Measurements from ENCODE around the gene NEK4. TPM values are rescaled to one million over a fixed set of nuclear protein-coding genes. Genes with fewer than 3 reads are reported as not detected.
"Not testable (repeated sequence)": the region's sequence is repeated elsewhere in the genome, so short reads cannot be mapped to it uniquely, and the experiment has no call there.

NEK4 gene
- total and polyA plus RNA-seq, 8 donors = 23.6 to 35.0 (median 28.5) TPM

DNA sequence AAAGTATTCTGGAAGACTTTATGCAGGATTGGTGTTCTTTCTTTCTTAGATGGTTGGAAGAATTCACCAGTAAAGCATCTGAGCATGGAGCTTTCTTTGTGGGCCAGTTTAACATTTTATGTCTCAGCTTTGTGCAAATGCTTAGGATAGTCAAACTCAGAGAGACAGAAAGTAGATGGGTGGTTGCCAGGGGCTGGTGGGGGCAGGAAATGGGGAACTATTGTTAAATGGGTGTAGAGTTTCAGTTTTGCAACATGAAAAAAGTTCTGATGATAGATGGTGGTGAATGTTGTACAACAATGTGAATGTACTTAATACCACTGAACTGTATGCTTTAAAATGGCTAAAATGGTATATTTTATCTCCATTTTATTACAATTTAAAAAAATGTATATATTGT is 40.1 kb downstream of the NEK4 start:
- DNase-seq (no peak), ATAC-seq (no peak)
- intact Hi-C loops (cut with DNase I) = no loop called here
- Histone ChIP-seq H3K27ac (no peak overlapping the region), H3K4me3 (no peak overlapping the region), H3K27me3 (no peaks in the 10 kb centered on the region), H3K4me1 (no peaks in the 10 kb centered on the region), H3K9me3 (peaks cover 0 to 16% of the 10 kb centered on the region in 2 donors), H3K36me3 (peaks cover 0 to 69% of the 10 kb centered on the region in 2 donors)
- TF ChIP-seq, protein P1, sequence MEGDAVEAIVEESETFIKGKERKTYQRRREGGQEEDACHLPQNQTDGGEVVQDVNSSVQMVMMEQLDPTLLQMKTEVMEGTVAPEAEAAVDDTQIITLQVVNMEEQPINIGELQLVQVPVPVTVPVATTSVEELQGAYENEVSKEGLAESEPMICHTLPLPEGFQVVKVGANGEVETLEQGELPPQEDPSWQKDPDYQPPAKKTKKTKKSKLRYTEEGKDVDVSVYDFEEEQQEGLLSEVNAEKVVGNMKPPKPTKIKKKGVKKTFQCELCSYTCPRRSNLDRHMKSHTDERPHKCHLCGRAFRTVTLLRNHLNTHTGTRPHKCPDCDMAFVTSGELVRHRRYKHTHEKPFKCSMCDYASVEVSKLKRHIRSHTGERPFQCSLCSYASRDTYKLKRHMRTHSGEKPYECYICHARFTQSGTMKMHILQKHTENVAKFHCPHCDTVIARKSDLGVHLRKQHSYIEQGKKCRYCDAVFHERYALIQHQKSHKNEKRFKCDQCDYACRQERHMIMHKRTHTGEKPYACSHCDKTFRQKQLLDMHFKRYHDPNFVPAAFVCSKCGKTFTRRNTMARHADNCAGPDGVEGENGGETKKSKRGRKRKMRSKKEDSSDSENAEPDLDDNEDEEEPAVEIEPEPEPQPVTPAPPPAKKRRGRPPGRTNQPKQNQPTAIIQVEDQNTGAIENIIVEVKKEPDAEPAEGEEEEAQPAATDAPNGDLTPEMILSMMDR (IDR thresholded peaks at IDR 0.05) = no peak

DNA sequence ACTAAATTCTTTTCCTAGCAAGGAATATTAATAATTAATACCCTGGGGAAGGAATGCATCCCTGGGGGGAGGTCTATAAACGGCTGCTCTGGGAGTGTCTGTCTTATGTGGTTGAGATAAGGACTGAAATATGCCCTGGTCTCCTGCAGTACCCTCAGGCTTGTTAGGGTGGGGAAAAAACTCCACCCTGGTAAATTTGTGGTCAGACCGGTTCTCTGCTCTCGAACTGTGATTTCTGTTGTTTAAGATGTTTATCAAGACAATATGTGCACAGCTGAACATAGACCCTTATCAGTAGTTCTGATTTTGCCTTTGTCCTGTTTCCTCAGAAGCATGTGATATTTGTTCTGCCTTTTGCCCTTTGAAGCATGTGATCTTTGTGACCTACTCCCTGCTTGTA is 42.0 kb downstream of the NEK4 start:
- H3K27ac ChIP-seq; DNase-seq; intact Hi-C loops (cut with DNase I); H3K4me1 ChIP-seq; H3K4me3 ChIP-seq; H3K27me3 ChIP-seq; ATAC-seq: not testable (repeated sequence)
- H3K9me3 ChIP-seq = peaks cover 0 to 16% of the 10 kb centered on the region in 2 donors
- peaks cover 0 to 50% of the 10 kb centered on the region in 2 donors for H3K36me3 ChIP-seq

DNA sequence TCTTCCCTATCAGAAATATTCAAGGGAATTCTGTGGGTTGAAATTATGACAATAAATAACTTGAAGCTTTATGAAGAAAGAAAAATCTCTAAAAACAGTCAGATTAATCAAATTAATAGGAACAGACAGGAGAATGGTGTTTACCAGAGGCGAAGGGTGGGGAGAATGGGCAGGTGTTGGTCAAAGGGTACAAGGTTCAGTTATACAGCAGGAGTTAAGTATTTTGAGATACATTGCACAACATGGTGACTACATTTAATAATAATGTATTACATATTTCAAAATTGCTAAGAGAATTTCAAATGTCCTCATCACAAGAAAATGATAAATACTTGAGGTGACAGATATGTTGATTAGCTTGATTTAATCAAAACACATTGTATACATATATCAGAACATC is 46.2 kb downstream of the NEK4 start:
- ATAC-seq (no peak), DNase-seq (no peak)
- Histone ChIP-seq H3K36me3 (peaks cover 0 to 20% of the 10 kb centered on the region in 2 donors), H3K4me1 (peaks cover 0 to 29% of the 10 kb centered on the region in 2 donors), H3K9me3 (peaks cover 0 to 16% of the 10 kb centered on the region in 2 donors), H3K4me3 (no peak overlapping the region), H3K27me3 (no peaks in the 10 kb centered on the region), H3K27ac (no peak overlapping the region)
- TF ChIP-seq, protein P1 (IDR thresholded peaks at IDR 0.05) = no peak
- intact Hi-C loops (cut with DNase I) = no loop called here

DNA sequence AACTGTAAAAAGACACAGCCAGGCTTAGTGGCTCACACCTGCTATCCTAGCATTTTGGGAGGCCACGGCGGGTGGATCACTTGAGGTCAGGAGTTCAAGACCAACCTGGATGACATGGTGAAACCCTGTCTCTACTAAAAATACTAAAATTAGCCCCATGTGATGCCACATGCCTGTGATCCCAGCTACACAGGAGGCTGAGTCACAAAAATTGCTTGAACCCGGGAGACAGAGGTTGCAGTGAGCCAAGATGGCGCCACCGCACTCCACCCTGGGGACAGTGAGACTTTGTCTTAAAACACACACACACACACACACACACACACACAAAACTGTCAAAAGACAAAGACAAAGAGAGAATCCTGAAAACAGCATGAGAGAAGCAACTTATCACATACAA is 46.8 kb downstream of the NEK4 start:
- Histone ChIP-seq H3K4me1 (peaks cover 0 to 29% of the 10 kb centered on the region in 2 donors), H3K9me3 (peaks cover 0 to 10% of the 10 kb centered on the region in 2 donors), H3K27ac (no peak overlapping the region), H3K27me3 (no peaks in the 10 kb centered on the region), H3K4me3 (no peak overlapping the region), H3K36me3 (peaks cover 0 to 14% of the 10 kb centered on the region in 2 donors)
- DNase-seq (no peak), ATAC-seq (no peak)
- TF ChIP-seq, protein P1 (IDR thresholded peaks at IDR 0.05) = no peak
- intact Hi-C loops (cut with DNase I) = no loop called here

DNA sequence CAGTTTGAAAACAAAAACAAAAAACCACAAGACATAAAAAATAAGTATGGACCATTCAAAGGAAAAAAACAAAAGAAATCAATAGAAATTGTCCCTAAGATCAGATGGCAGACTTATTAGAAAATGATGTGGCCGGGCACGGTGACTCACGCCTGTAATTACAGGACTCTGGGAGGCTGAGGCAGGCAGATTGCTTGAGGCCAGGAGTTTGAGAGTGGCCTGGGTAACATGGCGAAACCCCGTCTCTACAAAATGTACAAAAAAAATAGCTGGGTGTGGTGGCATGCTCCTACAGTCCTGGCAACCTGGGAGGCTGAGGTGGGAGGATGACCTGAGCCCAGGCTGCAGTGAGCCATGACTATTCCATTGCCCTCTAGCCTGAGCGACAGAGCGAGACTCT is 48.2 kb downstream of the NEK4 start:
- intact Hi-C loops (cut with DNase I) = no loop called here
- H3K4me3 ChIP-seq = no peak overlapping the region
- DNase-seq (no peak), ATAC-seq (no peak)
- no peaks in the 10 kb centered on the region for H3K27me3 ChIP-seq
- no peak overlapping the region for H3K27ac ChIP-seq
- TF ChIP-seq, protein P1 (IDR thresholded peaks at IDR 0.05) = no peak
- H3K36me3 ChIP-seq = peaks cover 0 to 1% of the 10 kb centered on the region in 2 donors
- H3K4me1 ChIP-seq = peaks cover 0 to 29% of the 10 kb centered on the region in 2 donors
- H3K9me3 ChIP-seq = no peaks in the 10 kb centered on the region

DNA sequence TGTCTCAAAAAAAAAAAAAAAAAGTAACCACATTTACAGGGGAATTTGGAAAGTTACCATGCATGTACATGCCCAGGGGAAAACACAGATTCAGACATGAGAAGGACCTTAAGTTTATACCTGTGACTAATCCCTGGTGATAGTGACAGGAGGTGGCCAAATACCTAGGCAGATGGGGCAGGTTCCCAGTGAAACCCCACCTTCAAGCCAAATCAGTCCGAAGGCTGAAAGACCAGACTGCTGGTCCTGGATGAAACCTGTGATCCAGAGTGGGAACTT is 49.1 kb downstream of the NEK4 start:
- Histone ChIP-seq H3K4me1 (peaks cover 0 to 29% of the 10 kb centered on the region in 2 donors), H3K27me3 (no peaks in the 10 kb centered on the region), H3K4me3 (no peak overlapping the region), H3K27ac (peak overlapping the region in 1 of 2 donors; percentile 66), H3K36me3 (no peaks in the 10 kb centered on the region), H3K9me3 (no peaks in the 10 kb centered on the region)
- intact Hi-C loops (cut with DNase I) = no loop called here
- ATAC-seq (no peak), DNase-seq (no peak)
- TF ChIP-seq, protein P1 (IDR thresholded peaks at IDR 0.05) = no peak
